CD14-positive monocyte (primary cell): Measurements from ENCODE around the gene FOXP1. TPM values are rescaled to one million over a fixed set of nuclear protein-coding genes. Genes with fewer than 3 reads are reported as not detected.

Source experiments
- DNase-seq, 3 donors: peaks; one replicate each; pipeline ENCODE4 v3.0.0-alpha.2; 2011 to 2022
- H2AFZ ChIP-seq: 2 replicates; pipeline ENCODE4 v1.6.0; 2012; ENCODE audit warnings: mild to moderate bottlenecking, low read depth, low read length, inconsistent platforms; ENCODE audit not compliant: insufficient read depth, poor library complexity, severe bottlenecking
- H3K27ac ChIP-seq, 2 donors: 1 replicate in 1 of 2; 2 replicates in 1 of 2; pipeline ENCODE4 v1.5.1; 2012 to 2013; ENCODE audit warnings: low read length in 2 of 2, control low read depth in 1 of 2, inconsistent platforms in 1 of 2, low read depth in 1 of 2, mild to moderate bottlenecking in 1 of 2
- H3K27me3 ChIP-seq, 2 donors: one replicate each; pipeline versions ENCODE4 v1.6.0 to v1.6.1; 2011 to 2013; ENCODE audit warnings: low read length in 2 of 2; ENCODE audit not compliant: control insufficient read depth in 2 of 2, insufficient read depth in 2 of 2
- H3K36me3 ChIP-seq, 2 donors: replicated peaks in 1 of 2; 1 replicate in 1 of 2; 2 replicates in 1 of 2; pipeline versions ENCODE4 v1.5.1 to v1.6.1; 2012 to 2013; ENCODE audit warnings: low read length in 2 of 2, control low read depth in 1 of 2, inconsistent platforms in 1 of 2, mild to moderate bottlenecking in 1 of 2; ENCODE audit not compliant: insufficient read depth in 2 of 2, control insufficient read depth in 1 of 2
- H3K4me1 ChIP-seq, 2 donors: 1 replicate in 1 of 2; 2 replicates in 1 of 2; pipeline versions ENCODE4 v1.5.1 to v1.6.1; 2012 to 2013; ENCODE audit warnings: low read length in 2 of 2, control low read depth in 1 of 2, inconsistent platforms in 1 of 2, mild to moderate bottlenecking in 1 of 2, moderate library complexity in 1 of 2; ENCODE audit not compliant: insufficient read depth in 2 of 2, control insufficient read depth in 1 of 2
- H3K4me2 ChIP-seq: replicated peaks from 2 replicates; pipeline ENCODE3; 2012; ENCODE audit warnings: low read length, moderate library complexity, mild to moderate bottlenecking; ENCODE audit not compliant: poor library complexity, severe bottlenecking; ENCODE audit errors: extremely low read depth
- H3K4me3 ChIP-seq, 3 experiments: fragments of 200-600 bp in 1 of 3; sonication (generic) in 1 of 3; replicated peaks in 1 of 3; 1 replicate in 2 of 3; 2 replicates in 1 of 3; pipeline ENCODE4 v1.5.1; 2011 to 2013; ENCODE audit warnings: low read length in 3 of 3, mild to moderate bottlenecking in 3 of 3, control low read depth in 2 of 3, low read depth in 2 of 3, inconsistent platforms in 1 of 3, moderate library complexity in 1 of 3
- H3K79me2 ChIP-seq: 2 replicates; pipeline ENCODE4 v1.6.0; 2012; ENCODE audit warnings: mild to moderate bottlenecking, control low read depth, inconsistent platforms, low read length, moderate library complexity; ENCODE audit not compliant: insufficient read depth
- H3K9ac ChIP-seq: 2 replicates; pipeline ENCODE4 v1.6.0; 2017; ENCODE audit warnings: low read length, mild to moderate bottlenecking; ENCODE audit not compliant: insufficient read depth, poor library complexity, severe bottlenecking
- H3K9me3 ChIP-seq, 2 donors: replicated peaks in 1 of 2; 1 replicate in 1 of 2; 2 replicates in 1 of 2; pipeline versions ENCODE4 v1.5.1 to v1.6.1; 2012 to 2013; ENCODE audit warnings: low read length in 2 of 2, control low read depth in 1 of 2; ENCODE audit not compliant: control insufficient read depth in 1 of 2, insufficient read depth in 1 of 2
- H4K20me1 ChIP-seq: 2 replicates; pipeline ENCODE4 v1.6.0; 2012; ENCODE audit warnings: mild to moderate bottlenecking, low read length, control low read depth, moderate library complexity; ENCODE audit not compliant: insufficient read depth
- H3K27ac Mint-ChIP-seq, 7 donors: one replicate each; pipeline ENCODE4 v1.8.0; 2020; ENCODE audit warnings: mild to moderate bottlenecking in 7 of 7, mixed read lengths in 7 of 7, moderate library complexity in 6 of 7, inconsistent platforms in 2 of 7
- H3K27me3 Mint-ChIP-seq, 3 donors: one replicate each; pipeline ENCODE4 v1.8.0; 2021 to 2022; ENCODE audit warnings: low read depth in 3 of 3, mild to moderate bottlenecking in 3 of 3, mixed read lengths in 3 of 3, moderate library complexity in 3 of 3, inconsistent platforms in 1 of 3
- H3K36me3 Mint-ChIP-seq, 2 donors: one replicate each; pipeline ENCODE4 v1.8.0; 2020; ENCODE audit warnings: mixed read lengths in 2 of 2, inconsistent platforms in 1 of 2, mild to moderate bottlenecking in 1 of 2
- H3K4me1 Mint-ChIP-seq: one replicate; pipeline ENCODE4 v1.8.0; 2020; ENCODE audit warnings: mild to moderate bottlenecking, mixed read lengths
- H3K4me3 Mint-ChIP-seq, 2 donors: one replicate each; pipeline ENCODE4 v1.8.0; 2020; ENCODE audit warnings: mild to moderate bottlenecking in 2 of 2, mixed read lengths in 2 of 2, moderate library complexity in 1 of 2
- H3K9me3 Mint-ChIP-seq, 7 donors: one replicate each; pipeline ENCODE4 v1.8.0; 2020 to 2022; ENCODE audit warnings: mixed read lengths in 7 of 7, mild to moderate bottlenecking in 6 of 7, moderate library complexity in 6 of 7, inconsistent platforms in 2 of 7
- CTCF ChIP-seq: fragments of 200-600 bp; IDR thresholded peaks from one replicate; pipeline ENCODE4 v1.8.0; 2022; ENCODE audit warnings: antibody characterized with exemption, mild to moderate bottlenecking
- WGBS: methylation state at CpG from one replicate; pipeline ENCODE4 v1.1.5; 2013; ENCODE audit warnings: missing lambda C conversion rate; ENCODE audit not compliant: insufficient coverage; 5-methylcytosine and 5-hydroxymethylcytosine counted together
- intact Hi-C, 2 donors: fragments of 100-400 bp; cut with micrococcal nuclease; formaldehyde crosslinking; loops; one replicate each; pipeline versions ENCODE4 v1.15.0 to v1.15.1; 2023
- polyA plus RNA-seq, 3 donors: library from polyadenylated mRNA; depleted of rRNA in 1 of 3; unstranded in 2 of 3; stranded (reverse) in 1 of 3; fragments of 300-500 nt in 2 of 3; fragments of >200 nt in 1 of 3; fragmentation: Illumina TruSeq in 2 of 3; gene quantifications; 1 replicate in 2 of 3; 2 replicates in 1 of 3; pipeline ENCODE4 v1.2.3, GENCODE V29; 2012 to 2021

Gene FOXP1
- polyA plus RNA-seq, 3 donors: 25.7 to 42.6 (median 27.8) TPM

- H3K4me3 ChIP-seq: no peak overlapping the region
These were observed 223.3 kb downstream of the FOXP1 start for GRCh38 chr3:71360180-71360579.

GRCh38 chr3:71358243-71358642 lies 225.3 kb downstream of the FOXP1 start:
- Mint-ChIP-seq H3K27ac (no peak overlapping the region), H3K4me1 (no peaks in the 10 kb centered on the region), H3K9me3 (peaks cover 0 to 2% (median 0%) of the 10 kb centered on the region in 7 donors), H3K4me3 (no peak overlapping the region), H3K36me3 (peaks cover 25 to 36% of the 10 kb centered on the region in 2 donors), H3K27me3 (no peaks in the 10 kb centered on the region)
- Histone ChIP-seq H2AFZ (no peak overlapping the region), H3K9ac (no peak overlapping the region), H3K79me2 (peaks cover 22% of the 10 kb centered on the region), H3K27ac (no peak overlapping the region), H3K36me3 (peaks cover 19 to 44% of the 10 kb centered on the region in 2 donors), H4K20me1 (peaks cover 72% of the 10 kb centered on the region), H3K4me3 (no peak overlapping the region), H3K4me2 (no peak overlapping the region), H3K27me3 (no peaks in the 10 kb centered on the region), H3K9me3 (no peaks in the 10 kb centered on the region), H3K4me1 (no peaks in the 10 kb centered on the region)
- intact Hi-C loops: no loop called here
- TF ChIP-seq CTCF: no peak
- no peak for DNase-seq
- no CpG with 5 or more reads among the region's 8 CpGs for WGBS

More at GRCh38 chr3:71360180-71360579, 223.3 kb downstream of the FOXP1 start:
- H3K4me1 Mint-ChIP-seq: no peaks in the 10 kb centered on the region
- H3K36me3 Mint-ChIP-seq: peaks cover 22 to 32% of the 10 kb centered on the region in 2 donors
- no peak overlapping the region for H3K27ac ChIP-seq
- H3K9ac ChIP-seq: no peak overlapping the region
- no peak overlapping the region for H3K4me2 ChIP-seq
- peaks cover 19 to 33% of the 10 kb centered on the region in 2 donors for H3K36me3 ChIP-seq
- DNase-seq: no peak
- peak overlapping the region in 1 of 7 donors; percentile 54 for H3K27ac Mint-ChIP-seq
- no peaks in the 10 kb centered on the region for H3K27me3 ChIP-seq
- no peak overlapping the region for H3K4me3 Mint-ChIP-seq
- H3K9me3 ChIP-seq: no peaks in the 10 kb centered on the region
- peaks cover 34% of the 10 kb centered on the region for H3K79me2 ChIP-seq
- intact Hi-C loops: no loop called here
- no peaks in the 10 kb centered on the region for H3K27me3 Mint-ChIP-seq
- H3K9me3 Mint-ChIP-seq: no peaks in the 10 kb centered on the region
- no peak overlapping the region for H2AFZ ChIP-seq
- TF ChIP-seq CTCF: no peak
- WGBS: 100% methylated on average over 2 of the region's 4 CpGs
- H4K20me1 ChIP-seq: peaks cover 76% of the 10 kb centered on the region
- H3K4me1 ChIP-seq: no peaks in the 10 kb centered on the region
